ENCODE data around the gene HTR1A. TPM values are rescaled to one million over a fixed set of nuclear protein-coding genes. Genes with fewer than 3 reads are reported as not detected.

The HTR1A gene
- total and polyA plus RNA-seq, 4 donors, result not detected

DNA sequence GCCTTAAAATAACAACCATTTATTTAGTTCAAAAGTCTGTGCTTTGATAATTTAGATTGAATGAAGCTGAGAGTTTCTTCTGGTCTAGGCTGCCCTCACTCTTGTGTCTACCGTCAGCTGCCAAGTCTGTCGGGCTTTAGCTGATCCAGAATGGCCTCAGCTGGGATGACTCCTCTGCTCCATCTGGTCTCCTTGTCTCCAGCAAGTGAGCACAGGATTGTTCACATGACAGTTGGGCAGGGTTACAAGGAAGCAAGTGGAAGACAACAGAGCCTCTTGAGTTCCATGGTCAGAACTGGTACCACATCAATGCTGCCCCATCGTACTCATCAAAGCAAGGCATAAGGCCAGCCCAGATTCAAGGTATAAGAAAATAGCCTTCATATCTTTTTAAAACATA lies 9.0 kb downstream of the HTR1A start:
- 84% methylated on average over 3 of the region's 3 CpGs for WGBS
- H3K4me3 ChIP-seq (ENCODE audit: low read depth in 1 of 3, low read length in 3 of 3), result no peak overlapping the region
- no peak overlapping the region for H3K9ac ChIP-seq (ENCODE audit: low read depth in 1 of 2, low read length in 2 of 2)
- no peak overlapping the region for H3K27ac ChIP-seq (ENCODE audit: low read depth in 1 of 2, low read length in 2 of 2)
- H3K4me1 ChIP-seq (ENCODE audit: control insufficient read depth in 4 of 4, insufficient read depth in 4 of 4, low read length in 3 of 4), result no peaks in the 10 kb centered on the region
- H3K36me3 ChIP-seq (ENCODE audit: control insufficient read depth in 4 of 4, insufficient read depth in 3 of 4, low read depth in 1 of 4, low read length in 3 of 4), result no peaks in the 10 kb centered on the region
- no peaks in the 10 kb centered on the region for H3K9me3 ChIP-seq (ENCODE audit: control insufficient read depth in 4 of 4, low read length in 3 of 4)
- H3K27me3 ChIP-seq (ENCODE audit: control insufficient read depth in 4 of 4, insufficient read depth in 4 of 4, low read length in 3 of 4), result no peaks in the 10 kb centered on the region
- TF ChIP-seq HNF4A (conservative IDR thresholded peaks at IDR 0.05), result no peak
- TF ChIP-seq, protein P1, sequence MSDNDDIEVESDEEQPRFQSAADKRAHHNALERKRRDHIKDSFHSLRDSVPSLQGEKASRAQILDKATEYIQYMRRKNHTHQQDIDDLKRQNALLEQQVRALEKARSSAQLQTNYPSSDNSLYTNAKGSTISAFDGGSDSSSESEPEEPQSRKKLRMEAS (IDR thresholded peaks at IDR 0.05), result no peak
- no peak for DNase-seq (ENCODE audit: low spot score)

DNA sequence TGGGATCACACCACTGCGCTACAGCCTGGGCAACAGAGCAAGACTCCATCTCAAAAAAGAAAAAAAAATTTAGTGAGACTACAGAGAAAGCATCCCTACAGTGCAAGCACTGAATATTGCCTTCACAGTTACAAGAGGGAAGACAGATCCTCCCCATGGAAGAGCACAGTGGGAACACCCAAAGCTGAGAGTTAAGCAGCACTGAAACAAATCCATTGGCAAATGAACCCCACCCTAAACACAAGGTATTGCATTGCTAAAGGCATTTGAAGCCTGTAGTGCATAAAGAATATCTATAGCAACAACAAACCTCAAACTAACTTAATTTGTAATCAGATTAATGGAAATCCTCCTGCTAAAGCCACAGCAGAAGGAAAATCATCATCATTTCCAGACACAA lies 27.1 kb downstream of the HTR1A start:
- Histone ChIP-seq H3K36me3 (ENCODE audit: control insufficient read depth in 4 of 4, insufficient read depth in 3 of 4, low read depth in 1 of 4, low read length in 3 of 4) (no peaks in the 10 kb centered on the region), H3K9me3 (ENCODE audit: control insufficient read depth in 4 of 4, low read length in 3 of 4) (no peaks in the 10 kb centered on the region), H3K4me3 (ENCODE audit: low read depth in 1 of 3, low read length in 3 of 3) (no peak overlapping the region), H3K27me3 (ENCODE audit: control insufficient read depth in 4 of 4, insufficient read depth in 4 of 4, low read length in 3 of 4) (no peaks in the 10 kb centered on the region), H3K27ac (ENCODE audit: low read depth in 1 of 2, low read length in 2 of 2) (no peak overlapping the region), H3K9ac (ENCODE audit: low read depth in 1 of 2, low read length in 2 of 2) (no peak overlapping the region), H3K4me1 (ENCODE audit: control insufficient read depth in 4 of 4, insufficient read depth in 4 of 4, low read length in 3 of 4) (no peaks in the 10 kb centered on the region)
- DNase-seq (ENCODE audit: low spot score), result no peak
- TF ChIP-seq EGR1 (IDR thresholded peaks at IDR 0.05; ENCODE audit: low read depth in 2 of 2), result no peak
- TF ChIP-seq, protein P2, sequence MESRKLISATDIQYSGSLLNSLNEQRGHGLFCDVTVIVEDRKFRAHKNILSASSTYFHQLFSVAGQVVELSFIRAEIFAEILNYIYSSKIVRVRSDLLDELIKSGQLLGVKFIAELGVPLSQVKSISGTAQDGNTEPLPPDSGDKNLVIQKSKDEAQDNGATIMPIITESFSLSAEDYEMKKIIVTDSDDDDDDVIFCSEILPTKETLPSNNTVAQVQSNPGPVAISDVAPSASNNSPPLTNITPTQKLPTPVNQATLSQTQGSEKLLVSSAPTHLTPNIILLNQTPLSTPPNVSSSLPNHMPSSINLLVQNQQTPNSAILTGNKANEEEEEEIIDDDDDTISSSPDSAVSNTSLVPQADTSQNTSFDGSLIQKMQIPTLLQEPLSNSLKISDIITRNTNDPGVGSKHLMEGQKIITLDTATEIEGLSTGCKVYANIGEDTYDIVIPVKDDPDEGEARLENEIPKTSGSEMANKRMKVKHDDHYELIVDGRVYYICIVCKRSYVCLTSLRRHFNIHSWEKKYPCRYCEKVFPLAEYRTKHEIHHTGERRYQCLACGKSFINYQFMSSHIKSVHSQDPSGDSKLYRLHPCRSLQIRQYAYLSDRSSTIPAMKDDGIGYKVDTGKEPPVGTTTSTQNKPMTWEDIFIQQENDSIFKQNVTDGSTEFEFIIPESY (IDR thresholded peaks at IDR 0.05), result no peak
- TF ChIP-seq REST (IDR thresholded peaks at IDR 0.05), result no peak
- TF ChIP-seq CTCF (IDR thresholded peaks at IDR 0.05; ENCODE audit: low read depth, low read length, missing input control), result no peak
- TF ChIP-seq RXRA (IDR thresholded peaks at IDR 0.05), result no peak
- TF ChIP-seq, protein P1 (IDR thresholded peaks at IDR 0.05), result no peak
- no peak for TF ChIP-seq TAF1 (conservative IDR thresholded peaks at IDR 0.05)
- TF ChIP-seq YY1 (IDR thresholded peaks at IDR 0.05), result no peak
- no peak for TF ChIP-seq FOXA1 (IDR thresholded peaks at IDR 0.05)
- no peak for TF ChIP-seq HNF4G (IDR thresholded peaks at IDR 0.05)
- no peak for TF ChIP-seq GABPA (IDR thresholded peaks at IDR 0.05 in 1 of 2, conservative IDR thresholded peaks at IDR 0.05 in 1 of 2)
- no peak for TF ChIP-seq HNF4A (conservative IDR thresholded peaks at IDR 0.05)
- TF ChIP-seq RAD21 (IDR thresholded peaks at IDR 0.05), result no peak
- WGBS, result 92% methylated on average over 1 of the region's 1 CpG
